ENCODE measurements around the gene IL34.

The IL34 gene

DNA sequence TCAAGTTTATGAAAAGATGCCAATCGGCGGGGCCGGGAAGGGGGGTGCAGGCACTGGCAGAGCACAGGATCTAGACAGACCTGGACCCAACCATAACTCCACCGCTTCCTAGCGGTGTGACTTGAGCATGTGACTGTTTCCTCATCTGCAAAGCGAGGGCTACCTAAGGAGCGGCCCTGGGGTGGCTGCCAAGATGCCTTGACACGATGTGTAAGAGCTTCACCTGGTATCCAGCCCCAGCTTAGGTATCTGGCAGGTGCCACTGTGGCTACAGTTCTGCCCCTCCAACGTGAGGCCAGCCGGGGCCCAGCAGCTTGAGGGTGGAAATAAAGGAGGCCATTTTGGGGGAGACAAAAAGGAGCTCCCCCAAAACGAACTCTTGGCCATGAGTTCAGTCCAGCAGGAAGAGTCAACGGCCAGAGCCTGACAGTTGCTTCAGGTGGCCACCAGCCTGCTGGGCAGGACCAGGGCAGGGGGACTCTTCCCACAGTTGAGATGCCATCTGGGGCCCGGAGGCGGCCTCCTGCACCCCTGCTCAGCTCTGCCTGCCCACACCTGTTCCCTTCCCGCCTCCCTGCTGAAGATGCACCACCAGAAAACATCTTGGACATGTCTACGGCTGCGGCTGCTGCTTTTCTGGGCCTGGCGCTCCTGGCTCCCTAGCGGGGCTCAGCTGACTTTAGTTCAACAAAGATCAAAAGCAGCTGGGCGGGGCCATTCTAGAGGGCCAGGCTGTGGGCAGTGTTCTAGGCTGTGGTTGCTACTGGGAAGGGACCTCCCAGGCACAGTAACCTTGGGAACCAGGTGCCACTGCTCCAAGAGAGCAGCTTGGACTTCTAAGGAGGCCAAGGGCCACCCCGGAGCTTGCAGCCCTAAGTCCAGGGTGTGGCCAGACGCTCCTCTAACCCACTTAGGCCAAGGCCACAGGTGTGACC is 42.9 kb downstream of the IL34 start:
- no peak for DNase-seq (ENCODE audit: low read depth)

DNA sequence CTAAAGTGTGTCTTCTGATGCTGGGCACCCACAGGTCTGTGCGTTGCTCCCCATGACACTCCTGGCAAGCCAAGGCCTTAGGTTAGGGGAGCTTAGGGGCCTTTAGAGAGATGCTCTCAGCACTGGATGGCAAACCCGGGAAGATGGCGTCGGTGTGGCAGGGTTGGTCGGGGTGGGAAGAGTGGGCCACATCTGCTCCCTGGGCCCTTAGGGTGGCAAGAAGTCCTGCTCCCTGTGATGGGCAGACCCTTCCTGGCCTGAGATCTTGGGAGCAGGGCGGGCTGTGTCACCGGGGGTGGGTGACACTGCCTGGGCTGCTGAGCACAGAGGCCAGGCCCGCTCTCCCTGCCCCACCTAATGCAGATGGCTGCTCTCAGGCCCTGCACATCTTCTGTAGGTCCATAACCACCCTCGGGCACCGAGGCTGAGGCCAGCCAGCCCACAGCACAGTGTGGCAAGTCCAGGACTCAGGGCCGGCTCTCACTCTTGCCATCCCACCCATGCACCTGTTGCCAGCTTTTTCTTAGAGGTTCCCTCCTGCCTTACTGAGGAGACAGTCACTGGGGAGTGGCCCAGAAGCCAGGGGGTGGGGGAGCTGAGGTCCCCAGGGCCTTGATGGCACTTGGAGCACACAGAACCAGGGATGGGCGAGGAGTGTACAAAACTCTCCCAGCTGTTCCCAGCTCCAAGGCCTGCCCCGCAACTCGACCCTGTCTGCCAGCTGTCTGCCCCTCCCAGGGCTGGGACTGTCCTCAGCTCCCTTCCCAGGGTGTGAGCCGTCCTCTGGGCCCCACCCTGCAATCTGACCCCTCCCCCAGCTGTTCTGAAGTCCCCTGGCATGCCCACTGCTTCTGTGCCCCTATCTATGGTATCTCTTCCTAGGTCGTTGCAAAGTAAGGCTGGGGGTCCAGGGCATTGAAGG is 43.9 kb downstream of the IL34 start:
- no peak for DNase-seq (ENCODE audit: low read depth)

DNA sequence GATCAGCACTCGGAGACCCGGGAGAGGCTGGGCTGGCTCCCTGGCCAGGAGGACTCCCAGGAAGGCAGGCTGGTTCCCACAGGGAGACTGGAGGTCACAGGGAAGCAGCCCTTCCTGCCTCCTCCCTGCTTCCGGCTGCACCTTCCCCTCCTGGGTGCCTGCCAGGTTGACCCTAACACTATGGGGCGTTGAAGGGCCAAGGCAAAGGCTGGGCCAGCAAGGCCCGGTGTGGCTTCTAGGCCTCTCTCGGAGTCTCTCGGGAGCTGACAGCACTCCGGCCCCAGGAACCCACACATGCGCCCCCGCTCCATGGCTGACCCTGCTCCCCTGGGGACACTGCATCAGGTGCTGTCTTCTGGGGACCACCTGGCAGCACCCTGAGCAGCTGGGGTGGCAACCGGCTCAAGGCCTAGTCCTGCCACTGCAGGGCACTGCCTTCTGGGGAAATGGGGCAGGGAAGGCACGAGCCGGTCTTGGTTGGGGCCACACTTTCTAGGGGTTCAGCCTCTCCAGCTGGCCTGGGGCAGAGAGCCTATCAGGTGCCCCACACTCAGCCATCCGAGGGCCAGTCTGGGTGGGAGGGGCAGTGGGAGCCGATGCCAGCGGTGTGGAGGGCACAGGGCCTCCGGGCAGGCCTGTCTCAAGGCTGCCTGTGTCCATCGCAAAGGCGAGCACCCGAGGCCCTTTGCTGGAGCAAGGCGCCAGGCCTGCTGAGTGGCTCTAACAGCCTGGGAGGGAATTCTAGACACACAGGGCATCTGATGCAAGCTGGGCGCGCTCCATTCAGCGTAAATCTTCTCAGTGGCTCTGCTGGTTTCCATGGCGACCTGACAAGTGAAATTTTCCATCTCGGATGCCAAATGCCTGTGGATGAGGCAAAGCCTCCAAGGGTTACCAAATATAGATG is 45.1 kb downstream of the IL34 start:
- peak; percentile 99 for DNase-seq (ENCODE audit: low read depth)

DNA sequence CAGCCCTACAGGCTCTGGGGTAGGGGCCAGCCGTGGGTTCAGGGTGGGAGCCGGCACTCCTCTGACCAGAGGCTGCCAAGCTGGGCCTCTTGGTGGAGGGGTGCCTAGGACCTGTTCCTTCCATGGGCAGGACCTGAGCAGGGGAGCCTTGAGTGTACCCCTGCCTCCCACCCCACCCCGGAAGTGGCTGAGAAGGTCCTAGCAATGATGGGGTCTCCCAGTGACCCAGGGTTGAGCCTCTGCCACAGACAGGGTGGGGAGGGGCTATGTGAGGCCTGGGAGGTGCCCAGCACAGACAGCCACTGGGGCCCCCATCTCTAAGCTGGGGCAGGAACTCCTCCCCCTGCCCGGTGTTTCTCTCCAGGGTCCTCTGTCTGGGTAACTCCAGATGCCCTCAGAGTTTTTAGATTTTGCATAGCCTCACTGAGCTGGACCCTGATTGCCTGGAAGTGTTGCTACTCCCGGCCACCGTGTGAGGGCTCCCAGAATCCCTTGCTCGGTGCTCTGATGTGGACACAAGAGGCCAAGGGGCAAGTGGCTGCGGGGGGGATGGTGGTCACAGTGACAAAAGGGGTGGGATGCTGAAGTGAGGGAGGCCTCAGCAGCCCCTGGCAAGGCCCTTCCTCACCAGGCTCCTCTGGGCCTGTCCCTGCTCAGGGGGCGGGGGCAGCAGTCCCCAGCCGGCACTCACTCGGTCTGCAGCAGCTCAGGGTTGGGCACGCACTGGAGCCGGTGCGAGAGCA is 45.9 kb downstream of the IL34 start:
- no peak for DNase-seq (ENCODE audit: low read depth)

DNA sequence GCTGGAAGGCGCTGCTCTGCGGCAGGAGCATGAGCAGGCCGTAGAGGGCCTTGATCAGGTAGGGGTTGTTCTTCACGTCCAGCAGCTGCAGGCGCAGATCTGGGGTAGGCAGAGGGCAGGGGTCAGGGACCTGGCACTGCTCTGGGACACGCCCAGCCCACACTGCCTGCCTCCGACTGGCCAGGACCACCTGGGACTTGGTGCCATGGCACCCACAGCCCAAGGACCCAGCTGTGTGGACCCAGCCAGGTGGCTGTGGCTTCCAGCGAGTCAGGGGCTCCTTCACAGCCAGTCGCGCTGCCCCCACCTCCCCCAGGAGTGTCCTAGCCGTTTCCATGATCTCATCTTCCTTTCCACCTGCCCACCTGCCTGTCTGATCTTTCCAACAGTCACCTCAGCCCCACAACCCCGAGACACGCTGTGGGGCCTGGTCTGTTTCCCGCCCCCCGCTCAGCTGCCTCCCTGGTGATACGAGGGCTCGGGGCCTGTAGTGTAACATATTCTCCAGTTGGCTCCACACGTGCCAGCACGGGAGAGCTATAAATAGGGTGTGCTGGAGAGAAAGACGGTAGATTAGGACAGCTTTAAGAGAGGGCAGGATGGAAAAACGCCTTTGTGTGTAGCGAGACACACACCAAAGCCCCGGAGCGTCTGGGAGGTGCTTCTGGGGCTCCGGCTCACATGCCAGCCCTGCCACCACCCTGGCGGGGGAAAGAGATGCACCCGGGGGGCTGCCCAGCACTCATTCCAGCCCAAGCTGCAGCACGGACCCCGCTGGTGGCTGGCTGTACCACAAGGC is 46.7 kb downstream of the IL34 start:
- no peak for DNase-seq (ENCODE audit: low read depth)

DNA sequence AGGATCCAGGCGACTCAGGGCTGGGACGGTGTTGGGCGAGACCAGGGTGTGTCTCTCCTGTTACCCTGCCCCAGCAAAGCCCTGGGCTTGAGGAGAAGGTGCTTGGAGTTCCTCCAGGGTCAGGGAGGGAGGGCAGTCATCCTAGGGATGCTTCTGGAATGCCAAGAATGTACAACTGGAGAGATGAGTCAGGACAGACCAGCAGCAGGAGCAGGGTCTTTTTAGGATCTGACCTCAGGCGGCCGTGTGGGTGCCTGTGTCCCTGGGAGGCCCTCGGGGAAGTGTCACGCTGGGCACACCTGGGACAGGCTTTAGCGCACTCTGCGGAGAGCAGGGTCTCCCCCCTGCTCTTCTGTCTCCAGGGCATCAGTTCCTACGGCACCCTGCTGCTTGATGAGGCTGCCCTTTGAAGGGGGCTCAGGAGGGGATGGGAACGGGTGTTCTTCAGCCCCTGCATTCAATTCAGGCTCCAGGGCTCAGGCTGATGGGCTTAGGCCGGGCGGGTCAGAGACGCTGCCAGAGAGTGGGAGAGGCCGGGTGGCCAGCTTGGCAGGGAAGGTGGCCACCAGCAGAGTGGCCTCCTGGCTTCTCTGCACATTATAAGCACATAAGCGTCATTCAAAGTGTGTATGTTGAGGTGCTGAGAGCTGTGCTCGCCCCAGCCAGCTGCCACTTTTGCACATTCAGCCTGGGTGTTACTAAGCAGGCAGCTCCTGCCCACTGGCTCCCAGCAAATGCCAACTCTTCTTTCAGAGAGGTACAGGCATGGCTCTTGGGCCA is 47.9 kb downstream of the IL34 start:
- peak; percentile 88 for DNase-seq (ENCODE audit: low read depth)

DNA sequence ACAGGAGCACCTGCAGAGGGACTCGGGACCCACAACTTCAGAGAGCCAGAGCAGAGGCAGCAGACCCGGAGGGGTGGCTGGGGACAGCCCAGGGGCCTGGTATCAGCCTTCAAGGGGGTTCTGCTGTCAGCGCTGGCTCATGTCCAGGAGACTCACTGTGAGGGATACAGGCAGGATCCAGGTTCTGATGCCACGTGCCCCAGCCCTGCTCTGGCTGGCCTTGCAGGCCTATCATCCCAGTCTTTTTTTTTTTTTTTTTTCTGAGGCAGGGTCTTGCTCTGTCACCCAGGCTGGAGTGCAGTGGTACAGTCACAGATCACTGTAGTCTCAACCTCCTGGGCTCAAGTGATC is 48.5 kb downstream of the IL34 start:
- DNase-seq (ENCODE audit: low read depth) = no peak

DNA sequence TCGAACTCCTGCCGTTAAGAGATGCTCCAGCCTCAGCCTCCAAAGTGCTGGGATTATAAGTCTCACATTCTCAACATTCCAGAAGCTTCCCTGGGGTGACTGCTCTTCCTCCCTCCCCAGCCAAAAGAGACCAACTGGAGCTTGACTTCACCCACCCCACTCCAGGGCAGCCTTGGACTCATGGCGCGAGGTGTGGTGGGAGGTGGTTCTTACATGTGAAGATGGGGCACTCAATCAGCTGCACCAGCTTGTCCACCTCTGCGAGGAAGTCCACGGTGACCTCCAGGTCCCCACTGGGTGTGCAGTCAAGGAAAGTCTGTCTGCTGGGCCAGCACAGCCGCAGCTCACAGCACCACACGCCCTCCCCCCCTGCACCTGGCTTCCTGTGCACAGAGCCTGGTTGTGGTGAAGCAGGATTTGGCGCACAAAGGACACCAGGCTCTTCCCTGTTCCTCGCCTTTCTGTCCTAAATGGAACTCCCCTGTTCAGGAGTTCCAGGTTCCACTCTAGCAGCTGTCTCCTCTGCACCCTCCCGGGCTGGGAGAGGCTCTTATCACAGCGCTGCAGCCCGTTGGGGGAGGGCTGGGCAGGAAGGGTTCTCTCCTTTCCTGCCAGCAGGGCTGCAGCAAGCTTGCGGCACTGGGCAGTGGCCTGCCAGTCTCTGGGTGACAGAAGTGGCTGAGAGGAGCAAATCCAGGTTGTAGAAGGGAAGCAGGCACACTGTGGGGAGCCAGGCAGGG is 49.1 kb downstream of the IL34 start:
- no peak for DNase-seq (ENCODE audit: low read depth)

DNA sequence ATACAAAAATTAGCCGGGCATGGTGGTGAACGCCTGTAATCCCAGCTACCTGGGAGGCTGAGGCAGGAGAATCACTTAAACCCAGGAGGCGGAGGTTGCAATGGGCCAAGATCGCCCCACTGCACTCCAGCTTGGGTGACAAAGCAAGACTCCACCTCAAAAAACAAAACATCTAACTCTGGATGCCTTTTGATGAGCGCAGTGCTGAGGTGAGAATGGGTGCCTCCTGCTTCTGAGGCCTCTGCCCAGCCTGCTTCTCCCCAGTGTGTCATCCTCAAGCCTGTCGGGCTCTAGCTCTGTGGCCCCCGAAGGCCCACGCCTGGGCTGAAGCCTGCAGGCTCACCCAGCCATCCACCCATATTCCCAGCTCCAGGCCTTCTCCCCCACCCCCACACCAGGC is 50.0 kb downstream of the IL34 start:
- no peak for DNase-seq (ENCODE audit: low read depth)

DNA sequence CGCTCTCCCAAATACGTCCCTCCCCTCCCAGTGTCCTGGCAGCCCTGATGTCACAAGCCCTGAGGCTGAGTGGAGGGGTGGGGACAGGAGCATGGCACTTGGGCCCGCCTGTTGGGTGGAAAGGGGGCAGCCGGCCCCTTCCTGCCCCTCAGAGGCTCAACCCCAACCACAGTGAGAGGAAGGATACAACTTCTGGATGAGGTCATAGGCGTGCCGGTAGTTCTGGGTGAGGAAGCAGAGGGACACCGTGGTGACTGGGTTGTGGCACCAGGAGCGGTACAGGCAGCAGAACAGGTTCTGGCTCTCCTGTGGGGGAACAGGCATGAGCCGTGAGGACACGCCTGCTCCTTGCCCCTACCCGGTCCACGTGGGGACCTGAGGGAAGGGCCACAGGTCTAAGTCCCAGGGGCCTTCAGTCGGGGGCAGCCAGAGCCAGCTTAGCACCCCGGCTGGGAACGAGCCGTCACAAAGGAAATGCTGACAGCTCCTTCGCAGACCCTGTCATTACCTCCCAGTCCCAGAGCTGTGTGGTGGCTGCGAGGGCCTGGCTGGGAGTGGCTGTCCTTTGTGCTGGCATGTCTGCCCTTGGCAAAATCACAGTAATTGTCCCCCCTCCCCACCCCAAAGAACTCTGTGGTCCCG is 50.7 kb downstream of the IL34 start:
- no peak for DNase-seq (ENCODE audit: low read depth)

DNA sequence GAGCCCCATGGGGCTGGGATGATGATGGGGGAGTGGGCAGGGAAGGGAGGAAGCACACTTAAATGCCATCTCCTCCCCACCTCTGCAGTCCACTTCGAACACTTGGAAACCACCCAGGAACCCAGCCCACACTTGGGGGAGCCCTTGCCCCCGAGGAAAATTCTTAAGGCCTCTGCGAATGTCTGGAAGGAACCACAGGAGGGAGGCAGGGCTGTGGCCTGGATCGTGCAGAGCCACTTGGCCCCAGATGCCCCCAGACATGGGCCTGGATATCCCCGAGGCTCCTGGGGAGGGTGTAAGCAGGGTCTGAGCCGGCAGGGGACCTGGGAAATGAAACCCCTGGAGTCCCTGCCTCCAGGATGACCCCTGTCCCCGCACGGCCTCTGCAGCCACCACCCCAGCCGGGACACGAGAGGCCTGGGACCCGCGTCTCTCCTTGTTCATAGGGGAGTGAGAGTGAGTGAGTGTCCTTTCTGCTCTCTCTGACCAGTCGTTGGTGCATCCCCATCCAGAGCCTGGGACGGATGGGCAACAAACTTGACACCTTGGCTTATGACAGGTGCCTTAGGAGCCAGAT is 51.3 kb downstream of the IL34 start:
- no peak for DNase-seq (ENCODE audit: low read depth)

DNA sequence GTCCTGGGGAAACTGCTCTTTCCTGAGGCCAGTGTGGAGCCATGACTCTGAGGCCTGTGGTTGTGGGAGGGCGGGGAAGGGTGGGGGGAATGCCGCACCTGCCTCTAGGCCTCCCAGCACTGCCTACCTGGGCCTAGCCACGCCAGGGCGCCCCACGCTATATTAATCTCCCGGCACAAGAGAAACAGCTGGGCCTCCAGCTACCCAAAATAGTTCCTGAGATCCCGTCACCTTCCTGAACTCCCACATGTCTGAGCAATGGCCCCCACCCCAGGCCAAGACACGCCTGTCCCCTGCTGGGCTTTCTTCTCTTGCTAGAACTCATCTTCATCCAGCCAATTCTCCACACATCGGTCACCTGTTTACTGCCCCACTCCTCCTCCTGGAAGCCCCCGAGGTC is 52.5 kb downstream of the IL34 start:
- DNase-seq (ENCODE audit: low read depth) = no peak

DNA sequence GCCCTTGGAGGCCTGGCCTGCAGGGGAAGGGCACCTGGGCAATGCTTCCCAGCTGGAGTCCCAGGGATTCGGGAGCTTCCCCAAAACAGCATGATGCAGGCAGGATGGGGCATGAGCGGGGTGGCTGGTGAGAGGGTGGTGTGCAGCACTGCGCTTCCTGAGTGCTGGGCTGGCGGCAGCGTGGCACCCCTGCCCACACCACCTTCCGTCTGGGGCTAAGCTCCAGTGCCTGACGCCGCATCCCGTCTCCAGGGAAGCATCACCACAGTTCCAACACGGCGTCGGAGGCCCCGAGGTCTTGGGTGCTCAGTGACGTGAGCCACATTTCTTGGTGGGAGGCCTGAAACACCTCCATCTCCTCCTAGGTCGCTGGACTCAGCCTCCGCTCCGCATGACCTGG is 53.3 kb downstream of the IL34 start:
- DNase-seq (ENCODE audit: low read depth) = no peak

DNA sequence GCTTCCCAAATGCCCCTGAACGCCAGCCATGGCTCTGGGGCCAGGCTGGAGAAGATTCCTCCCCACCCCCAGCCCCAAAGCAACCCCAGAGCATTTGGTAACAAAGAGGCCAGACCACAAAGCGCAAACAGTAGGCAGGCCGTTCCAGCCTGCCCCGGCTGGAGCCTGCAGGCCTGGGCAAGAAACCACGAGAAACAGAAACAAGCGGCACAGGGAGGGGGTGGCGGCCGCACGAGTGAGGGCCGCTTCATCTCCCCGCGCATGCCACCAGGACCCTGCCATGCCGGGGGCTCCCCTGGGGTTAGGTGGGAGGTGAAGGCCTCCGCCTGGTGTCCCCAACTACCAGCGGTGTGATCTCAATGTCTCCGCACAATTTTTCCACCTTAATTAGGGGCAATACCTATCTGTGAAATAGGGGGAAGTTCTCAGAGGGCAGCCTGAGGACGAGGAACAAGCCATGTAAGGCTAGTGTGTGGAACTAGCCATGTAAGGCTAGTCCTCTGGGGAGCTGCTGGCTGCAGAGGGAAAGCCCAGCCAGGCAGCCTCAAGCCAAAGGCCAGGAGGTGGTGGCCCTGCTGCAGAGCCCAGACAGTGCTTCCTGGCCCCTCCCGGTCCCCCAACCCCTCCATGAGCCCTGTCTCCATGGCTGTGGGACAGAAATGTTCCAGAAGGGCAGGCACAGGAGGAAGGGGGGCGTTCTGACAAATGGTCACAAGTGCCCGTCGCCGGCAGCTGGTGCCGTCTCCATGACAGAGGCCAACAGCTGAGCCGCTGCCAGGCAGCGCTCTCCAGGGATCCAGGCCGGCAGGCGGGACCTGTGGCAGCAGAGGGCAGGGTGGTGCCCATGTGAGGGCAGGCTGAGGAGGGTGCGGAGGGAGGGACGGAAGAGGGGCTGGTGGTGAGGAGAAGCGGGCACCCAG is 54.0 kb downstream of the IL34 start:
- DNase-seq (ENCODE audit: low read depth) = no peak

DNA sequence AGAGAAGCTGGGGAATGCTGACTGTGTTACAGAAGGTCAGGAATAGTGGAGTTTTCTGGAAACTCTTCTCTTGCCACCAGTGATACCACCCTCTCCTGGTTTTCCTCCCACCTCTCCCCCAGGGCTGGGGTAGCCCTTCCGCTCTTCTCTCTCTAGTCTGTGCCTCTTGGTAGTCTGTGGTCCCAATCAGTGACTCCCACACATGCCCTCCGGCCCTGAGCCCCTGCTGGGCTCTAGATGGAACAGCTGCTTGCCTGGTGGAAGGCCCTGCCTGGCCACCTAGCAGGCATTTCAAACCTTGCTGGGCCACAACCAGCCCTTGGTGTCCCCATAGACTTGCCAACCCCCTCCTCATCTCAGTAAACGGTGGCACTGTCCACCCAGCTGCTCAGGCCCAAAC is 54.7 kb downstream of the IL34 start:
- no peak for DNase-seq (ENCODE audit: low read depth)

DNA sequence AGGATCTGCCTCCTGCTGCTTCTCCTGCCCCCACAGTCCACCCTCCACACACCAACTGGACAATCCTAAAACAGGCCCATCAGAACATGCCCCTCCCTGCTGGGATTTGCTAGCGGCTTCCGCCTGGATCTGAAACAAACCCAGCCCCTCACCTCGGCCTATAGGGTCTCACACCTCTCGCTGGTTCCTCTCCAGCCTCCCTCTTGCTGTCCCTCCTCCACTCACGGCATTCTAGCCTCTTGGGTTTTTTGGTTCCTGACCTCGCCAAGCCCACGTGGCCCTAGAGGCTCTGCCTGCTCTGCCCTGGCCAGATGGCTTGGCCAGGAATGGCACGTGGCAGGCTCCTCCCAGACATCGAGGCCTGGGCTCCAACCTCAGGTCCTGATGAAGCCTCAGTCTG is 55.2 kb downstream of the IL34 start:
- no peak for DNase-seq (ENCODE audit: low read depth)

DNA sequence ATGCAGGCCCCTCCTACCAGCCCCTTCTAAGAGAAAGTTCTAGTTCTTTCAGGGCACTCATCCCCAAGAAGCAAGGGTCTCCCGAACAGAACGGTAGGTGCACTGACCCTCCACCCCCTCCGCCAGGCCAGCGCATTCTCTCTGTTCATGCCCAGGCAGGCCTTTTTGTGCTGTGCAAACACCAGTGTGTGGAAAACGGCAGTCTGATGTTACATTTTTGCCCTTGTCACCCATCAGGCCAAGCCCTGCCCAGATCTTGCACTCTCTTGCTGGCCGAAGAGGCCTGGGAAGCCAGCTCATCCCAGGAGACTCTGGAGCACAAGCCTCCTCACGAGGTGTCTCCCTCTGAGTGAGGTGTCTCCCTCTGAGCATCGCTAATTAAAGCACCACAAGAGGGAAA is 55.6 kb downstream of the IL34 start:
- no peak for DNase-seq (ENCODE audit: low read depth)
